Measurements from ENCODE around the gene SEMA6B.

DNA sequence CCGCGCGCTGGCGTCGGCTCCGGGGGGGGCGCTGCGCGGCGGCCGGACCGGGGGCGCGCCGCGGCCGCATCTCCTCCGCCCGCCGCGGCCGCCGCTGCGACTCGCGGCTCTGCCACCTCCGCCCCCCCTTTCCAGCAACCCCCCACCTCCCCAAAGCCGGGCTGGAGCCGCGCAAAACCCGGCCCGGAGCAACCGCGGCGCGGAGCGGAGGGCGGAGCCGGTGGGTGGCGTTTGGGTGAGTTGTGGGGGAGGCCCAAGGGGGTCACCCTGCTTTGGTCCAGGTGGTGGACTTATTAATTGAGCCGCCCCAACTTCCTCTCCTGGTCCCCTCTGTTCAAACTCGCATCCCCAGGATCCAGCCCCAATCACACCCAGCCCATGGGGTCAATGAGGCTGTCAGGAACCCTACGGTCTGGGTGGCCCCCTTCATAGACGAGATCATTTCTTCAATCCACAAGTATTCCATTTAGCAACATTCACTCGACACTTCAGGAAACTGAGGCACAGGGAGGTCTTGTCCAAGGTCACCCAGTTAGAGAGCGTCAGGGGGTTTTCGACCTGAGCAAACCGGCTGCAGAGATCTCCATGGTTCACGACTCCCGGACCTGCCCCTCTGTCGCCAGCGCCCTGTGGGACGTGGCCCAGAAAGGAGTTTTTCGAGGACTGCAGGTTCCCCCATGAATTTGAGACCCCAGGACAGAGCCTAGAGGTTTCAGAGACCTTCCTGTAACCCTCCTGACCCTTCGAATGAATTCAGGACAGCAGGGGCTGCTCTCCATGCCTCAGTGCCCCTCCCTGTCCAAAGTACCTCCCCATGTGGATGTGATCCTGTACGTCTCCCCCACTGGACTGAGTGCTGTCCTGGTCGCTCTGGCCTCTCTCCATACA lies 22.4 kb upstream of the SEMA6B start:
- TF ChIP-seq, protein P1, sequence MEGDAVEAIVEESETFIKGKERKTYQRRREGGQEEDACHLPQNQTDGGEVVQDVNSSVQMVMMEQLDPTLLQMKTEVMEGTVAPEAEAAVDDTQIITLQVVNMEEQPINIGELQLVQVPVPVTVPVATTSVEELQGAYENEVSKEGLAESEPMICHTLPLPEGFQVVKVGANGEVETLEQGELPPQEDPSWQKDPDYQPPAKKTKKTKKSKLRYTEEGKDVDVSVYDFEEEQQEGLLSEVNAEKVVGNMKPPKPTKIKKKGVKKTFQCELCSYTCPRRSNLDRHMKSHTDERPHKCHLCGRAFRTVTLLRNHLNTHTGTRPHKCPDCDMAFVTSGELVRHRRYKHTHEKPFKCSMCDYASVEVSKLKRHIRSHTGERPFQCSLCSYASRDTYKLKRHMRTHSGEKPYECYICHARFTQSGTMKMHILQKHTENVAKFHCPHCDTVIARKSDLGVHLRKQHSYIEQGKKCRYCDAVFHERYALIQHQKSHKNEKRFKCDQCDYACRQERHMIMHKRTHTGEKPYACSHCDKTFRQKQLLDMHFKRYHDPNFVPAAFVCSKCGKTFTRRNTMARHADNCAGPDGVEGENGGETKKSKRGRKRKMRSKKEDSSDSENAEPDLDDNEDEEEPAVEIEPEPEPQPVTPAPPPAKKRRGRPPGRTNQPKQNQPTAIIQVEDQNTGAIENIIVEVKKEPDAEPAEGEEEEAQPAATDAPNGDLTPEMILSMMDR (IDR thresholded peaks at IDR 0.05): no peak
- TF ChIP-seq EZH2 (IDR thresholded peaks at IDR 0.05; ENCODE audit: borderline replicate concordance, insufficient read depth, low read depth, low read length, poor library complexity, severe bottlenecking): no peak

All from B cell (primary cell).